IPS-20b (cell line): Measurements from ENCODE around the gene BCL6.
A peak's percentile ranks its signal among the peaks of the same experiment; 100 is the strongest.

Experiments used
- H3K27ac ChIP-seq: one replicate; pipeline ENCODE4 v1.5.1; 2013; ENCODE audit warnings: low read length
- H3K27me3 ChIP-seq: 2 replicates; pipeline ENCODE4 v1.6.1; 2013; ENCODE audit warnings: mild to moderate bottlenecking, low read length, inconsistent platforms; ENCODE audit not compliant: insufficient read depth
- H3K36me3 ChIP-seq: 2 replicates; pipeline ENCODE4 v1.6.1; 2013; ENCODE audit warnings: low read depth, mild to moderate bottlenecking, inconsistent platforms, low read length, moderate library complexity; ENCODE audit not compliant: insufficient read depth
- H3K4me1 ChIP-seq: 2 replicates; pipeline ENCODE4 v1.6.1; 2013; ENCODE audit warnings: mild to moderate bottlenecking, control low read depth, inconsistent platforms, low read length, moderate library complexity; ENCODE audit not compliant: insufficient read depth
- H3K4me3 ChIP-seq: 2 replicates; pipeline ENCODE4 v1.5.1; 2013; ENCODE audit warnings: mild to moderate bottlenecking, low read length, inconsistent platforms
- H3K9ac ChIP-seq: 2 replicates; pipeline ENCODE4 v1.6.1; 2013; ENCODE audit warnings: low read depth, mild to moderate bottlenecking, inconsistent platforms, low read length, moderate library complexity
- H3K9me3 ChIP-seq: 2 replicates; pipeline ENCODE4 v1.6.1; 2013; ENCODE audit warnings: mild to moderate bottlenecking, low read depth, low read length, inconsistent platforms; ENCODE audit not compliant: insufficient read depth

The BCL6 gene

GRCh38 chr3:187745201-187746058, at the start of gene BCL6:
Gene BCL6, minus strand, starts transcription at chr3:187745468. Its CDS starts 11,775 bp downstream, at chr3:187733693.
- Histone ChIP-seq H3K9ac (peak within 1 kb of the TSS; percentile 99), H3K36me3 (no peaks in the 10 kb centered on the region), H3K4me3 (peak within 1 kb of the TSS; percentile 87), H3K27ac (peak within 1 kb of the TSS; percentile 99), H3K27me3 (peaks cover 41% of the 10 kb centered on the region), H3K9me3 (no peaks in the 10 kb centered on the region), H3K4me1 (peaks cover 46% of the 10 kb centered on the region)

- Histone ChIP-seq H3K4me1 (0 out of 2 replicates have a peak, but pooled peaks cover 4% of the 10 kb centered on the region), H3K36me3 (no peaks in the 10 kb centered on the region), H3K4me3 (no peak overlapping the region), H3K27ac (no peak overlapping the region), H3K27me3 (no peaks in the 10 kb centered on the region), H3K9me3 (no peaks in the 10 kb centered on the region), H3K9ac (no peak overlapping the region)
Observed at GRCh38 chr3:187794731-187795130, 49.5 kb upstream of the BCL6 start.

- Histone ChIP-seq H3K36me3 (no peaks in the 10 kb centered on the region), H3K9me3 (no peaks in the 10 kb centered on the region), H3K27ac (no peak overlapping the region), H3K9ac (no peak overlapping the region), H3K4me1 (0 out of 2 replicates have a peak, but pooled peaks cover 3% of the 10 kb centered on the region), H3K4me3 (no peak overlapping the region), H3K27me3 (no peaks in the 10 kb centered on the region)
Observed at GRCh38 chr3:187793618-187794017, 48.4 kb upstream of the BCL6 start.

- no peaks in the 10 kb centered on the region for H3K27me3 ChIP-seq
- H3K27ac ChIP-seq, result no peak overlapping the region
- no peak overlapping the region for H3K4me3 ChIP-seq
Observed at GRCh38 chr3:187792521-187792920, 47.3 kb upstream of the BCL6 start.

GRCh38 chr3:187789872-187790271, 44.6 kb upstream of the BCL6 start:
- Histone ChIP-seq H3K4me1 (no peaks in the 10 kb centered on the region), H3K4me3 (no peak overlapping the region), H3K9me3 (no peaks in the 10 kb centered on the region), H3K9ac (no peak overlapping the region), H3K36me3 (no peaks in the 10 kb centered on the region), H3K27ac (no peak overlapping the region), H3K27me3 (no peaks in the 10 kb centered on the region)

More at GRCh38 chr3:187792521-187792920, 47.3 kb upstream of the BCL6 start:
- H3K9ac ChIP-seq, result no peak overlapping the region
- no peaks in the 10 kb centered on the region for H3K9me3 ChIP-seq
- no peaks in the 10 kb centered on the region for H3K4me1 ChIP-seq
- no peaks in the 10 kb centered on the region for H3K36me3 ChIP-seq

GRCh38 chr3:187788984-187789857, 44.0 kb upstream of the BCL6 start:
- no peaks in the 10 kb centered on the region for H3K4me1 ChIP-seq
- H3K9ac ChIP-seq, result no peak overlapping the region
- no peak overlapping the region for H3K4me3 ChIP-seq
- no peaks in the 10 kb centered on the region for H3K36me3 ChIP-seq
- H3K9me3 ChIP-seq, result no peaks in the 10 kb centered on the region
- H3K27me3 ChIP-seq, result no peaks in the 10 kb centered on the region
- H3K27ac ChIP-seq, result no peak overlapping the region

GRCh38 chr3:187783098-187783497, 37.8 kb upstream of the BCL6 start:
- Histone ChIP-seq H3K9me3 (no peaks in the 10 kb centered on the region), H3K27ac (no peak overlapping the region), H3K9ac (no peak overlapping the region), H3K4me1 (no peaks in the 10 kb centered on the region), H3K36me3 (no peaks in the 10 kb centered on the region), H3K27me3 (no peaks in the 10 kb centered on the region), H3K4me3 (no peak overlapping the region)

GRCh38 chr3:187782006-187782405, 36.7 kb upstream of the BCL6 start:
- Histone ChIP-seq H3K9ac (no peak overlapping the region), H3K9me3 (no peaks in the 10 kb centered on the region), H3K27me3 (no peaks in the 10 kb centered on the region), H3K4me1 (no peaks in the 10 kb centered on the region), H3K27ac (no peak overlapping the region), H3K36me3 (no peaks in the 10 kb centered on the region), H3K4me3 (no peak overlapping the region)

- Histone ChIP-seq H3K27me3 (no peaks in the 10 kb centered on the region), H3K4me3 (no peak overlapping the region), H3K9ac (no peak overlapping the region), H3K27ac (no peak overlapping the region), H3K4me1 (no peaks in the 10 kb centered on the region), H3K9me3 (no peaks in the 10 kb centered on the region), H3K36me3 (no peaks in the 10 kb centered on the region)
Observed at GRCh38 chr3:187781001-187781400, 35.7 kb upstream of the BCL6 start.

GRCh38 chr3:187778726-187779125, 33.5 kb upstream of the BCL6 start:
- Histone ChIP-seq H3K9ac (no peak overlapping the region), H3K4me1 (peaks cover 2% of the 10 kb centered on the region; the same call in 1 of the 2 replicates), H3K27me3 (no peaks in the 10 kb centered on the region), H3K36me3 (no peaks in the 10 kb centered on the region), H3K4me3 (no peak overlapping the region), H3K9me3 (no peaks in the 10 kb centered on the region), H3K27ac (no peak overlapping the region)

- Histone ChIP-seq H3K27ac (no peak overlapping the region), H3K36me3 (no peaks in the 10 kb centered on the region), H3K4me1 (peaks cover 2% of the 10 kb centered on the region; the same call in 1 of the 2 replicates), H3K27me3 (no peaks in the 10 kb centered on the region), H3K4me3 (no peak overlapping the region), H3K9me3 (no peaks in the 10 kb centered on the region), H3K9ac (no peak overlapping the region)
Observed at GRCh38 chr3:187777331-187777941, 32.2 kb upstream of the BCL6 start.
